PFSK-1 (cell line): ENCODE measurements around the gene ZC3H4.

ENCODE experiments used
- FOXP2 ChIP-seq: optimal IDR thresholded peaks from 2 replicates; pipeline ENCODE3; 2011; ENCODE audit warnings: borderline replicate concordance, control low read depth, inconsistent platforms; ENCODE audit not compliant: insufficient read depth; ENCODE audit errors: extremely low read length, extremely low read depth
- POLR2AphosphoS5 ChIP-seq: IDR thresholded peaks from 2 replicates; pipeline ENCODE4 v1.6.1; 2012; ENCODE audit warnings: low read depth, mild to moderate bottlenecking, control low read depth, low read length, moderate library complexity
- REST ChIP-seq, 2 experiments: IDR thresholded peaks; 2 replicates each; pipeline versions ENCODE4 v1.6.1 to v1.8.0; 2011 to 2012; ENCODE audit warnings: low read depth in 2 of 2, low read length in 2 of 2, control low read depth in 1 of 2, inconsistent platforms in 1 of 2, mild to moderate bottlenecking in 1 of 2, moderate library complexity in 1 of 2; ENCODE audit not compliant: insufficient read depth in 1 of 2
- SIN3A ChIP-seq: IDR thresholded peaks from 2 replicates; pipeline ENCODE4 v1.6.1; 2012; ENCODE audit warnings: mild to moderate bottlenecking, low read length, moderate library complexity, borderline replicate concordance; ENCODE audit not compliant: insufficient read depth
- TAF1 ChIP-seq: IDR thresholded peaks from 2 replicates; pipeline ENCODE4 v1.6.1; 2012; ENCODE audit warnings: low read length, control low read depth, borderline replicate concordance; ENCODE audit not compliant: insufficient read depth

ZC3H4 gene

GRCh38 chr19:47094557-47095475 lies 18.8 kb downstream of the ZC3H4 start:
- TF ChIP-seq REST (IDR thresholded peaks at IDR 0.05; ENCODE audit: insufficient read depth in 1 of 2, low read depth in 2 of 2, low read length in 2 of 2) (no peak), POLR2AphosphoS5 (no peak), FOXP2 (no peak), TAF1 (no peak), SIN3A (no peak)

- TF ChIP-seq POLR2AphosphoS5 = no peak
- TF ChIP-seq SIN3A = no peak
- TF ChIP-seq REST (IDR thresholded peaks at IDR 0.05; ENCODE audit: insufficient read depth in 1 of 2, low read depth in 2 of 2, low read length in 2 of 2) = no peak
- TF ChIP-seq TAF1 = no peak
- TF ChIP-seq FOXP2 = no peak
Measured at GRCh38 chr19:47093841-47094240, 19.7 kb downstream of the ZC3H4 start.

GRCh38 chr19:47093254-47093653 lies 20.3 kb downstream of the ZC3H4 start:
- TF ChIP-seq SIN3A (no peak), TAF1 (no peak), REST (IDR thresholded peaks at IDR 0.05; ENCODE audit: insufficient read depth in 1 of 2, low read depth in 2 of 2, low read length in 2 of 2) (no peak), FOXP2 (no peak), POLR2AphosphoS5 (no peak)

GRCh38 chr19:47089767-47090350 lies 23.7 kb downstream of the ZC3H4 start:
- TF ChIP-seq TAF1 (no peak), FOXP2 (no peak), SIN3A (no peak), REST (IDR thresholded peaks at IDR 0.05; ENCODE audit: insufficient read depth in 1 of 2, low read depth in 2 of 2, low read length in 2 of 2) (no peak), POLR2AphosphoS5 (no peak)
